Astrocyte of the cerebellum (primary cell): ENCODE results near the gene ANKRD63.

Experiments used
- DNase-seq: peaks from one replicate; pipeline ENCODE4 v3.0.0-alpha.2; 2011; ENCODE audit warnings: low read depth
- H3K4me3 ChIP-seq: 2 replicates; pipeline ENCODE4 v1.5.1; 2011; ENCODE audit warnings: mild to moderate bottlenecking, low read depth, low read length, moderate library complexity
- in situ Hi-C: cut with HindIII; loops from 2 replicates; pipeline ENCODE4 v1.10.0; 2017; ENCODE audit warnings: low sequenced_read_pairs
- TF ChIP-seq, protein P1 (sequence below): IDR thresholded peaks from 2 replicates; pipeline ENCODE4 v1.5.1; 2012; ENCODE audit warnings: low read length, low read depth, moderate library complexity, mild to moderate bottlenecking; ENCODE audit errors: missing control alignments

The ANKRD63 gene

GRCh38 chr15:40286794-40287193 lies 3.9 kb upstream of the ANKRD63 start:
- in situ Hi-C loops, result no loop called here
- TF ChIP-seq, protein P1, sequence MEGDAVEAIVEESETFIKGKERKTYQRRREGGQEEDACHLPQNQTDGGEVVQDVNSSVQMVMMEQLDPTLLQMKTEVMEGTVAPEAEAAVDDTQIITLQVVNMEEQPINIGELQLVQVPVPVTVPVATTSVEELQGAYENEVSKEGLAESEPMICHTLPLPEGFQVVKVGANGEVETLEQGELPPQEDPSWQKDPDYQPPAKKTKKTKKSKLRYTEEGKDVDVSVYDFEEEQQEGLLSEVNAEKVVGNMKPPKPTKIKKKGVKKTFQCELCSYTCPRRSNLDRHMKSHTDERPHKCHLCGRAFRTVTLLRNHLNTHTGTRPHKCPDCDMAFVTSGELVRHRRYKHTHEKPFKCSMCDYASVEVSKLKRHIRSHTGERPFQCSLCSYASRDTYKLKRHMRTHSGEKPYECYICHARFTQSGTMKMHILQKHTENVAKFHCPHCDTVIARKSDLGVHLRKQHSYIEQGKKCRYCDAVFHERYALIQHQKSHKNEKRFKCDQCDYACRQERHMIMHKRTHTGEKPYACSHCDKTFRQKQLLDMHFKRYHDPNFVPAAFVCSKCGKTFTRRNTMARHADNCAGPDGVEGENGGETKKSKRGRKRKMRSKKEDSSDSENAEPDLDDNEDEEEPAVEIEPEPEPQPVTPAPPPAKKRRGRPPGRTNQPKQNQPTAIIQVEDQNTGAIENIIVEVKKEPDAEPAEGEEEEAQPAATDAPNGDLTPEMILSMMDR, result no peak
- no peak overlapping the region for H3K4me3 ChIP-seq
- no peak for DNase-seq

GRCh38 chr15:40286061-40286532 lies 3.2 kb upstream of the ANKRD63 start:
- in situ Hi-C loops, result no loop called here
- TF ChIP-seq, protein P1, result no peak
- DNase-seq, result no peak
- no peak overlapping the region for H3K4me3 ChIP-seq

DNA sequence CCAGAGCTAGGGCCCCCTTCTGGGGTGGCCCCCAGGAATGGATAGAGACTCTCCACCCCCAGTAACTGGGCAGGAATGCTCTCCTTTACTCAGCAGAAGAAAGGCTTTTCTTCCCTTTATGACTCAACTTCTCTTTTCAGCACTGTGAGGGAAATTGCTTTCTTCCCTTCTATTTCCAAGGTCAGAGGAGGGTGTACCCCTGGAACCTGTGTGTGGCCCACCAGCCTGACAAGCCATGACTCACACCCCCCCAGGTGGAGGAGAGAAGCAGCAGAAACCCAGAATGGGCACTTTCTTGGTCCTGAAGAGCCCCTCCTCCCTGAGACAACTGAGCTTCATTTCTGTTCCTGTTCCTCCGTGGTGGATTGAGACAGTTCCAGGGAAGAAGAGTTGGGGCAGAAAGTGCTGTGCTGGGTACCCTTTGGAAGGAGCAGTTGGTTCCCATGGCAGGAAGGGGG lies 2.7 kb upstream of the ANKRD63 start:
- no peak for DNase-seq
- no peak overlapping the region for H3K4me3 ChIP-seq
- in situ Hi-C loops, result no loop called here
- TF ChIP-seq, protein P1, result no peak

DNA sequence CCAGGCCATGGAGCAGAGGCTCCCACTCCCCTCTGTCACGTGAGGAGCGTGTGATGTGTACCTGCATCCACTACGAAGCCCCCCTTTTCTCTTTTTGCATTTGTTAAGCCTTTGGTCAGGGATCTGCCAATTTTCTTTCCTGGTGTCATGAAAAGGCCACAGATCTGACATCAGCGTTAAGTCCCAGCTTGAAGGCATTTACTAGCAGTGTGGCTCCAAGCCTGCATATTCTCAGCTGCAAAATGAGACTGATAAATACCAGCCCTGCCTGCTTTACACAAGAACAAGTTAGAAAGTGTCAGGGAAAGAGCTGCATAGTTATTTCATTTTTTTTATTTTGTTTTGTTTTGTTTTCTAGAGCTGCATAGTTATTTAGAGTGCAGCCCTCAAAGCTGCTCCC lies 2.3 kb upstream of the ANKRD63 start:
- in situ Hi-C loops, result no loop called here
- no peak overlapping the region for H3K4me3 ChIP-seq
- DNase-seq, result no peak

GRCh38 chr15:40283615-40284300 lies 894 bp upstream of the ANKRD63 start:
- DNase-seq, result no peak
- in situ Hi-C loops, result no loop called here
- no peak overlapping the region for H3K4me3 ChIP-seq
- TF ChIP-seq, protein P1, result no peak

More for the DNA sequence above, 2.3 kb upstream of the ANKRD63 start:
- TF ChIP-seq, protein P1, result no peak

DNA sequence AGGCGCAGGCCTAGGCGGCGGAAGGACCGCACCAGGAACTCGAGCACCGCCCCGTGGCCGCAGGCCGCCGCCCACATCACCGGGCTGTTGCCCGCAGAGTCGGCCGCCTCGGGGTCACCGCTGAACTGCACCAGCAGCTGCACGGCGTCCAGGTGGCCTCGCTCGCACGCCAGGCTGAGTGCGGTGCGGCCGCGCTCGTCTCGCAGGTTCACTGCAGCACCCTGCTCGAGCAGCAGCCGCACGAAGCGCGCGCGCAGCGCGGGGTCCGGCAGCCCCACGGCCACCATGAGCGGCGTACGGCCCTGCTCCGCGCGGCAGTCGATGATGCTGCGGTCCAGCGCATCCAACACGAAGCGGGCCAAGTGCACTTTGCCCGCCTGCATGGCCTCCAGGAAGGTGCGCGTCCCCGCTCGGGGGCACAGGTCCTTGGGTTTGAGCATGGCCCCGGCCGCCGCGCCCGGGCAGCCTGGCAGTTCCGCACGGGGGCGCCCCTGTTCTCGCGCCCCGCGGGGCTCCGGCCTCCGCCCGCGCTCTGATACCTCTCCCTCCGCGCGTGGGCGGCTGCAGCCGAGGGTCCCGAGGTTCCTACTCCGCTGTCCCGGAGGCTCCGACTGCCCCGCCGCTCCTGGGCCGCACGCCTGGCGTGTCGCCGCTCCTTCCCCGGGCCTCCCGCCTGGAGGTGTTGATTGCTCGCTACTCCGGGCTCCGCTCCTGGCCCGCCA lies 556 bp downstream of the ANKRD63 start:
- DNase-seq, result no peak
- in situ Hi-C loops, result no loop called here
- TF ChIP-seq, protein P1, result peak; percentile 32
- H3K4me3 ChIP-seq, result peak overlapping the region; percentile 33
